ENCODE results near the gene ASB3.
A peak's percentile ranks its signal among the peaks of the same experiment; 100 is the strongest.
"Not testable (repeated sequence)": the region's sequence is repeated elsewhere in the genome, so short reads cannot be mapped to it uniquely, and the experiment has no call there.

Gene ASB3

DNA sequence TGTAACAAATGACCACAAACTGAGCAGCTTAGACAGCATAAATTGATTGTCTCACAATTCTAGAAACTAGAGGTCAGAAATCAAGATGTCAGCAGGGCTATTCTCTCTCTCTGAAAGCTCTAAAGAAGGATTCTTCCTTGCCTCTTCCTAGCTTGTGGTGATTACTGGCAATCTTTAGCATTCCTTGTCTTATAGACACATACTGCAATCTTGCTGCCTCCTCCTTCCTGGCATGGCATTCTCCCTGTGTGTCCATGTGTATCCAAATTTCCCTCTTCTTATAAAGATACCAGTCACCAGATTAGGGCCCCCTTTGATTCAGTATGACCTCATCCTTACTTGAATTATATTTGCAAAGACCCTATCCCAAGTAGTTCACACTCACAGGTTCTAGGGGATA, 2.3 kb downstream of the ASB3 start:
- DNase-seq, result no peak

DNA sequence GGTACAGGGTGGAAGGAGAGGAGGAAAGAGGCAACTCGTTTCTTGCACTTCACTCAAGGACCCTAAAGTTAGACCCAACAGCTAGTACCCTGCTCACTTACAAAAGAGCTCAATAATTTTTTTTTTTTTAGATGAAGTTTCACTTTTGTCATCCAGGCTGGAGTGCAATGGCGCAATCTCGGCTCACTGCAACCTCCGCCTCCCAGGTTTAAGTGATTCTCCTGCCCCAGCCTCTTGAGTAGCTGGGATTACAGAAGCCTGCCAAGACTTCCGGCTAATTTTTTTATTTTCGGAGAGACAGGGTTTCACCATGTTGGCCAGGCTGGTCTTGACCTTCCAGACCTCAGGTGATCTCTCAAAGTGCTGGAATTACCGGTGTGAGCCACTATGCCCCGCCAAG, 4.1 kb downstream of the ASB3 start:
- no peak for DNase-seq

DNA sequence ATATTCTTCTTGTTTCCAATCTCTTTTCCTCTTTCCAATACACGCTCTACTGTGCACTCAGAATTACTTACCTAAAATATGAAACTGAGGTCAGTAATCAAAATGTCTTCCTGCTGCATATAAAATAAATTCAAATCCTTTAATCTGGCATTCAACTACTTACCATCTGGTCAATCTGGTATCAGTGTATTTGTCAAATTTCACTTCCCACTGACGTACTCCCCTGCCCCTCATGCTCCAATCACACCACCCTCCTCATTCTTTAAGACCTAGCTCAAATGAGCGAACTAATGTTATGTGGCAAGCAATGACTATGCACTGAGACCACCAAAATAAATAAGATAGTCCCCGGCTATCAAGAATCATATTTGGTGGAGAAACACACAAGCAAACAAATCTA, 6.7 kb downstream of the ASB3 start:
- DNase-seq, result no peak

DNA sequence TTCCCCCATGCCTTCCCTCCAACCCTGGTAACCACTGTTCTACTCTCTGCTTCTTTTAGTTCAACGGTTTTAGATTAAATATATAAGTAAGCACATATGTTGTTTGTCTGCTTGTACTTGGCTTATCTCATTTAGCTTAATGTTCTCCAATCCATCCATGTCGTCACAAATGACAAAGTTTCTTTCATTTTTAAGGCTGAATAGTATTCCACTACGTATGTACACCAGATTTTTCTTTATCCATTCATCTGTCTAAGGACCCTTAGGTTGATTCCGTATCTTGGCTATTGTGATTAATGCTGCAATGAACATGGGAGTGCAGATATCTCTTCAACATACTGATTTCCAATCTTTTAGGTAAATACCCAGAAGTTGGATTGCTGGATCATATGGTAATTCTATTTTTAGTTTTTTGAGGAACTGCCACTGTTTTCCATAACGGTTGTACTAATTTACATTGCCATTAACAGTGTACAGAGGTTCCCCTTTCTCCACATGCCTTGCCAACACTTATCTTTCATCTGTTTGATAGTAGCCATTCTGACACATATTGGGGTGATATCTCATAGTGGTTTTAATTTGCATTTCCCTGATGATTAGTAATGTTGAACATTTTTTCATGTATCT, 8.1 kb downstream of the ASB3 start:
- DNase-seq, result no peak

DNA sequence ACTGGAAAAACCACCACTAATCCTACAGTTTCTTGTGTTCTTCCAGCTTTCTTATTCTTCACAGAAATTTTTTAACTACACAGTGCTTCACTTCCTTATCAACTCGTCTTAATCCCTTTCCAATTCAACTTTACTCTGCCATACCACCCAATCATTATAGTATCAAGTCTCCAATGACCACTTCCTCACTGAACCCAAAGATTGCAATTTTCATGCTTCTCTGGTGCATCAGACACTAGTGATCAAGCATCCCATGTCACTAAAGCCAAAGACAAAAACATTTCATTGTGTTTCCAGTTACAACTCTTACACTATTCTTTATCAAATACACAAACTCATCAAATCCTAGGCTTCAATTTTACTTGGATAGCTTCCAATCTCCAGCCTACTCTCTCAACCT, 9.6 kb downstream of the ASB3 start:
- no peak for DNase-seq

DNA sequence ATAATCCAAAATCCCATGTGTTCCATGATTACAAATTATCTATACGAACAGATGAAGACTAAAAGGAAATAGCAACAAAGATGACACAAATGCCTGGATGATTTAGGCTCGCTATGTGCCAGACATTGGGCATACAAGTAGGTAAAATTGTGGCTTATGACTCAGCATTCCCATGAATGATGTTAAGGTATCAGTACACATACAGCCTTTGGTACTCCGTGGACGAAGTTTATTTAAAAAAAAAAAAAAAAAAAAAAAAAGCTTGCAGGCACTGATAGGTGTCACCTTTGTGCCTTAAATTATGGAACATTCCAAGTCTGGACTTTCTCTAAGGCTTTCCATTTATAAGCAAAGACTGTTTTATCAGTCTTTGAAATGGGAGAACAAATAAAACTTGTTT, 16.5 kb downstream of the ASB3 start:
- no peak for DNase-seq

DNA sequence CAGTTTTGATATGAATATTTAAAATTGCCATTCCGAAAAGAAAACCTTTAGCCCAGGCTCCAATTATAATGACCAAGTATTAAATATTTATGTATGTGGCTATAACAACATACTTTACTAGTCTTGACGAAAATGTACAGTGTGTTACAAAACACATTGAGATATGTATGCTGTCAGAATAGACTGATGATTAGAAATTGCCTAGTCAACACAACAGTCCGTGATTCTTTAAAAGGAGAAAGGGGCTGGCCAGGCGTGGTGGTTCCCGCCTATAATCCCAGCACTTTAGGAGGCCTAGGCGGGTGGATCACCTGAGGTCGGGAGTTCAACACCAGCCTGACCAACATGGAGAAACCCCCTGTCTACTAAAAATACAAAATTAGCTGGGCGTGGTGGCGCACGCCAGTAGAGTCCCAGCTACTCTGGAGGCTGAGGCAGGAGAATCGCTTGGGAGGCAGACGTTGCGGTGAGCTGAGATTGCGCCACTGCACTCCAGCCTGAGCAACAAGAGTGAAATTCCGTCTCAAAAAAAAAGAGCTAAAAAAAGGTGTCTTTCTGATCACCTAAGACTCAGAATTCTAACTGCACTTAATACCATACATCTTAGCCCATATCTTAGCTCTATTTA, 17.3 kb downstream of the ASB3 start:
- no peak for DNase-seq

DNA sequence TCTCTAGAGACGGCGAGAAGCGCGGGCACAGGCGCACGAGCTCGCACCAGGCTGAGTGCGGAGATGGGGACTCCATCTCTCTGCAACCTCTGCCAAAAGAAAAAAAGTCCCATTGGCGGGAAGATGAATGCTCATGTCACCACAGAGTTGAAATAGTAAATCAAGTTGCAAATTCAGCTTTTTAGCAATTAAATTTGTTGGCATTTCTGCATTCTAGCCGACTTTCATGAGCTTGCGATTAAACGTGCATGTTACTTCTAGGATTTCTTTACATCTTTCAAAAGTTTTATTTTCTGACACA, 18.6 kb downstream of the ASB3 start:
- no peak for DNase-seq

DNA sequence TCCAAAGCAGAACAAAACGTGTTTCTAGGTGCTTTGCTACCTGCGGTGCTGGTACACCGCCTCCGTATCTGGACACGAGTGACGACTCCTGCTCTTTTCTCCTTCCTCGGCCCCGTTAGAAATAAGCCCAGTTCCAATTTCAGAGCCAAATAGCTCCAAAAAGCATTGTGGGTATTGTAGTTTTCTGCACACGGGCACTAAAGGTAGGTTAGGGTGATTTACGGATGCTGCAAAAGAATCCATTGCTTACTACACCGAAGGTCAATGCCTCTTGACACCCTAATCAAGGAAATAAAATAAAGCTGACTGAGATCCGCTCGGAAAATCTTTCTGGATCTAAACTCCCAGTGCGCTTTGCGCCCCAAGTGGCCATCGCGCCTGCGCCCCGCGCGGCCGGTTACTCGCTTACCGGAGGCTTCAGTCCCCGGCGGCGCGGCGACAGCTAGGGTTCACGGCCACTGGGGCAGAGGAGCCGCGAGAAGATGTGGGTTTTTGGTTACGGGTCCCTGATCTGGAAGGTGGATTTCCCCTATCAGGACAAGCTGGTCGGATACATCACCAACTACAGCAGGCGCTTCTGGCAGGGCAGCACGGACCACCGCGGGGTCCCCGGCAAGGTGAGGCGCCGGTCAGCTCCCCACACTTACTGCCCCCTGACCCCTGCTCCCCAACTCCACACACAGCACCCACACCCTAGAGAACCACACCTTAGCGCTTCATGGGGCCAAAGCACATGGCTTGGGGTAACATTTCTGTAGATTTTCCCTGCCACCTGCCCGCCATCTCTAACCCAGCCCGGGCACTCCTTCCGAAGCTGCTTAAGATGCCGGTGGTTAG, 19.1 kb downstream of the ASB3 start, which contains the start of gene CHAC2:
TSS of gene CHAC2 (plus strand) at position 400 of the 837 bp plus-strand sequence. CDS start at position 483, 83 bp downstream.
- DNase-seq, result peak; percentile 92

DNA sequence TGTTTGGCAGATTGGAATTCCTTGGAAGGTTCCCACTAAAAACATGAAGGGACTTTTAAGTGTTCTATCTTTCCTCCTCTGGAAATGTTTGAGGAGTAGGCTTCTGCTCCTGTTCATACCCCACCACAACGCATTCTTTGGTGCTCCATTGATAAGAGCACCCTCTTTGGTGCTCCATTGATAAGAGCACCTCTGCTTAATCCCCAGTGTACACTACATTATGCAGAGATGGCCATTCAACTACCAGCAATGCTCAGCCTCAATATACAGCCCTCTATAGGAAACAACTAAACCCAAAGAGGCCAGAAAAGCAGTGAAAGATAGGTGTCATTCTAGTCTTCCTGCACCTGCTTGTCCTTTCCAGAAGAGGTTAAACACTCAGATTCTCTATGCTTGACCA, 21.0 kb downstream of the ASB3 start:
- DNase-seq, result no peak

DNA sequence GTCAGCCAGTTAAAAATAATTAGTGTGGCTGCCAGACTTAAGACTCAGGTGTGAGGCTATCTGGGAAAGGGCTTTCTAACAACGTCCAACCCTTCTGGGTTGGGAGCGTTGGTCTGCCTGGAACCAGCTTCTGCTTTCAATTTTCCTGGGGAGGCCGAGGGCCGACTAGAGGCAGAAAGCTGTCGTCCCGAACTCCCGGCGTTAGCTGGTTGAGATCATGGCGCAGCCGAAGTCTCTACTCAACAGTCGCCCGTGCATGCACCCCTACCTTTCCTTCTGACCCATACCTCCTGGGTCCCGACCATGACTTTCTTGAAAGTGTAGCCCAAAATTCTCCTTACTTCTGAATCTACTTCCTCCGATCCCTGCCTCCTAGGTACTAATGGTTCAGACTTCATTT, 29.5 kb downstream of the ASB3 start:
- DNase-seq, result not testable (repeated sequence)

DNA sequence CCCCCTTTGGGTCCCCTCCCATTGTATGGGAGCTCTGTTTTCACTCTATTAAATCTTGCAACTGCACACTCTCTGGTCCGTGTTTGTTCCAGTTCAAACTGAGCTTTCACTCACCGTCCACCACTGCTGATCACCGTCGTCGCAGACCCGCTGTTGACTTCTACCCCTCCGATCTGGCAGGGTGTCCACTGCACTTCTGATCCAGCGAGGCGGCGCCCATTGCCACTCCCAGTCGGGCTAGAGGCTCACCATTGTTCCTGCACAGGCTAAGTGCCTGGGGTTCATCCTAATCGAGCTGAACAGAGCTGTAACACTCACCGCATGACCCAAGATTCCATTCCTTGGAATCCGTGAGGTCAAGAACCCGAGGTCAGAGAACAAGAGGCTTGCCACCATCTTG, 30.1 kb downstream of the ASB3 start:
- no peak for DNase-seq

DNA sequence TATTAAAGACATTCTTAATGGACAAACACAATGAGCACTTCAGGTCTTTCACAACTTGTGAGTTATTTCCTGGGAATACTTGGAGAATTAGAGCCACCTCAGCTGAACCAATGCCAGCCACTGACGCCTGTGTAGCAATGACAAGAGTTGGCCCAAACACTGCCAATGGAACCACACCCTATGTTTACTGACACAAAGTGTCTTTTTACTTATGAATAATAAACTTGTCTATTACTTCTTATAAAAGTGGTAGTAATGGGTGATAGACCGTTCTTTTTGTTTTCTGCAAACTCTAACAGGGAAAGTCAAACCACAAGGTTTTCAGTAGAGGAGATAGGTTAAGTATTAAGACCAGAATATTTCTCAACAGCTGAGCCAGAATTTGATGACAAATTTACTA, 31.6 kb downstream of the ASB3 start:
- no peak for DNase-seq

DNA sequence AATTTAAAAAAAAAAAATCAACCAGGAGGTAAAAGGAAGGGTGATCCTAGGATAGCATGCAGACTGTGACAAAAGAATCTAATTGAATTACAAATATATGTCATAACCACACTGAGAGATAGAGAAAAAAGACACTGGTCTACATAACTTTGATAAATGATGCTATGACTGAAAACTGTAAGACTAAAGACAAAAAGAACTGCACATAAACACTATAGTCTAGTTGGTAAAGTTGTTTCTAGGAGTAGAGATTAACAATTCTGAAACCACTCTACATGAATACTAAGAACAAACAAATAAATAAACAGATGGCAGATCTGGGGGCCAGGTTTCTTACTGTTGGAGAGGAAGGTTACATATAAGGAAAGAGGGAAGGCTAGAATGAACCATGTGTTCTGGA, 33.7 kb downstream of the ASB3 start:
- DNase-seq, result no peak

DNA sequence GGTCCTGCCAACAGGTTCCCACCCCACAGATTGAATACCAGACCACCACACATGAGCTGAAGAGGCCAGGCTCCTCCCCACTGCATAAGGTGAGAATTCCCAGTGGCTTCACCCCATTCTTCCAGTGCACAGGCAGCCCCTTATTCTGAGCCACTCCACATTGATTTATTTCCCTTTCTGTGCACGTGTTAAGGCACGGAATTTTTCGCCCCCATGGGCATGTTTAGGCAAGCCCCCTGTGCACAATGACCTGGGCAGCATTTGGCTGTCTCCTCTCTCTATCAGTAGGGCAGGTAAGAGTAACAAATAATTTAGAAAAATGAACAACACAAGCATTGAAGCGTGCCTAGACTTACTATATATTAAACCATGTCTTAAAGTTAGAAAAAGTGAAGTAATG, 34.4 kb downstream of the ASB3 start:
- no peak for DNase-seq

DNA sequence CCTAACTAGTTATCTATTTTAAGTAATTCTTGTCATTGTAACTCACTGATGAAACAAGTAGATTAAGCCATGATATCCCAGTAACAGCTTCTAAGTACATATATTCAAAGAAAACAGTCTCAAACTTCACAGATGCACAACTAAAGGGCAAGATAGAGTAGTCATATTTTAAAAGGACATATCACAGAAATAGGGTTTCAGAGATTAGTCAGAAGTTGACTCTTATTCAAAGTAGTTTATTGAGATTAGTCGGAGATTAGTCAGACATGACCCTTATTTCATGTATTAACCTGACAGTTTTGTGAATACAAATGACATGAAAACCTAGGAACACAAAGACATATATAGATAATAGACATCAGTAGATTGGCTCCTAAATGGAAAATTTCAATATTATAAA, 35.0 kb downstream of the ASB3 start:
- no peak for DNase-seq

DNA sequence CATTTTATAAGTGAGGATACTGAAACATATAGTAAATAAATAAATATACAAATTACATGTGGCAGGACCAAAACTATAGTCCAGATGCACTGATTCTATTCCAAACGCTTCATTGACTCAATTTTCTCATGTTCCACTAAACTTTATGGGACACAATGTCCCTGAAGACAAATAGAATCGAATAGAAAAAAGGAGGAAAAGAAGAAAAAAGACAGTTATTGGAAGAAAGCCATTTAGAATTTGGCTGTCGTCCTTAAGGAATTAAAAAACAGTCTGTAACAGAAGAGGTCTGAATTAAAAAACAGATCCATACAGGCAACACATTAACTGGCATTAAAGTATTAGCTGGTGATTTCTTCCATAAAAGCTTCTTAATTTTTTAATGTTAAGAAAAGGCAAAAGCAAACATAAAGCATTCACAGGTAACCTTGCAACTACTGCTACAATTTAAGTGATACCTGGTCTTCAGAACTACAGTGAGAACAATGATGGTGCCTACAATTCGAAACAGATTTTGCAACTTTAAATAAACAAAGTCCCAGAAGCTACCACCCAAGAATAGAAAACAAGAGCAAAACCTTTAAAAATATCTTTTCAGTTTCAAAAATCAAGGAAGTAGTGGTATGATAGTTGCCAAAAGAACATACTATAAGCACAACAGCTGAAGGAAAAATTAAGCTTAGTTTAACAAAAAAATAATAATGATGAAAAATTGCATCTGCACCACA, 36.5 kb downstream of the ASB3 start:
- DNase-seq, result no peak

DNA sequence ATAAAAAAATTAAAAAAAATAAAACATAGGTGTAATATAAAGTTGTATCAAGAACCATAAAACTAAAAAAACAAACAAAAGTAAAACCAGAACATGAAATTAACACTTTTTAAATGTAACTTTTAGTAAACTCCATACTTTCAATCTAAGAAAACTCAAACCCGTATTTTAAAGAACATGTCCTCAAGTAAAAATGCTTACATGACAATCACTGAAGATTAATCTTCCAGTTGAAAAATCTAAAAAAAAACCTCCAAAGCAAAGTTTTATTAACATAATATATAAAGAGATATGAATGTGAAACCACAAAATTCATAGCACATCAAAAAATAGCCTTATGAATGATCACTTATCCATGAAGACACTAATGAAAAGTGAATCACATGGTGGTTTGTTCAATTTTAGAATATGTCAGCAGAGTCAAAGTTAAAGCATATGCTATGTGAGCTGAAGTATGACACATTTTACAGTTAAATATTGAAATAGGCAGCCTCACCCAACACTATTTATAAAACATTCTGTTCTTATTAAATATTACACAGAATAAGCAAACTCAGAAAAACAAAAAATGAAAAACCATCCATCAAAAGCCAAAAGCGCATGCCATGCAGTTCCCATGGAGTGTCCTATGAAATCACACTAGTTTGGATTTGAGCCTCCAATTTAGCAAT, 42.2 kb downstream of the ASB3 start:
- DNase-seq, result no peak

DNA sequence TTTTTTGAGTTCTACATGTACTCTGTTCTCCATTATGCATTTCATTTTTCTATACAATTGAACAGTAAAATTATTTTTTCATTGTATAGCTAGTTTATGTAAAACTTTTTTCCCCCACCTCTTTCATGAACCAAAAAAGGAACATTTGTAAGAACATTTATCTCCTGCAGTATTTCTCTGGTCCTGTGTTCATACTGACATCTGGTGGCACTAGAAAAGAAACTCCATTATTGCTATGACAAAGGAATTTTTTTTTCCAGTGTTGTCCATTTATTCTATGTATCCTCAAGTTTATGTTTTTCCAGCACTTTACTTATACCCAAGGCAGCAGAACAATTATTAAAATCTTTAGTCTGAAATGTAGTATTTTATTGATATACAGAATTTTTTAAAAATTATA, 46.6 kb downstream of the ASB3 start:
- no peak for DNase-seq

DNA sequence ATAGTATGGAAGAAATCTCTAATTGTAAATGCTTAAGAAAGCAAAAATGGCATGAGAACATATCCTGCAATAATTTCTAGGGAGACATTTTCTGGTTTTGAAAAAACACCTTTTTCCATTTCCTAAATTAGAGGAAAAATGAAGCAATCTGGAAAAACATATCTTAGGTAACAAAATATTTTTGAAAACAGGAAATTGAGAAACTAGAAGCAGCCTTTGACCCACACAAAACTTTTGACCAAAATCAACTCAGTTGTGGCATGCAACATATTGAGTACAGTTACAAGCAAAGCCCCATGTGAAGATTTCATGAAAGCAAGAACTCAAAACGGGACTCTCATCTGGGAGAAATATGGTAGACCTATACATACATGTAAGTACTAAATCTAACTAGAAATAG, 47.7 kb downstream of the ASB3 start:
- DNase-seq, result no peak

DNA sequence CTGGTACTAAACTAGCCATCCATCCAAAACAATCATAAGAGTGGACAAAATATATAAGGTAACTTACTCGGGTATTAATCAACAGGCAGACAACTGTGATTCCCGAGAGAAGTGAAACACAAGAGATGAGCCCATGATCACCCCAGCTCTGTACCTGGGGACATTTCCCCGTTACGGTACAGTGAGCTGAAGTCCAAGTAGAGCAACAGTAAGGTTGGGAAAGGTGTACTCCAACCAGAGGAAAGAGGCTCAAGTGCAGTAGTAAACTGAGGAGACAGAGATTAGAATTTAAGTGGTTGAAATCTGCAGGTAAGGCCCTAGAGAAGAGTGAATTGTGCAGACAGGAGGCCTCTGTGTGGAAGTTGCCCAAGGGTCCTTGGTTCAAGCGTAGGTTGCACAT, 49.7 kb downstream of the ASB3 start:
- no peak for DNase-seq

DNA sequence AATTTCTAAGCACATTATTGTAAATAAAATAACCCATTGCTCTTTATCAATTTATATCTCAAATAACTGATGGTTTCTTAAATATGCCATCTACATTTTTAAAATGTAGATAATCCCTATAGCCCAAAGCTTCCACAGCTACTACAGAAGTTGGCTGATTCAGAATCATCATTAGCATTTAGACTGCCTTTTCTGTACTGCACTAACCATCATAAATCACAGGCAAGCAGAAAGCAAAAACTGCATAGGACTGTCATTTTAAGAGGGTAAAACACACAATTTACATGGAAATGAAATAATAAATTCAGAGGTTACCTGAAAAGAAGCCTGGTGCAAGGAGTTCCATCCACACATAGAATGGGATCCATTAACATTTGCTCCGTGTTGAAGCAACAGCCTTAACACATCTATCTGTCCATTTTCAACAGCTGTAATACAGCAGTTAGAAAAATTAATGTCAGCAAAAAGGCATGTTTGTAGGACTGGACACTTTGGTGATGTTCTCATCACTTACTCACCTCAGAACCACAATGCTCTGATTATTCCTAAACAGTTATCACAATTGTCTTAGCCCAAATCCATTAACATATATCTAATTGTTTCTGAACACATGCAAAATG, 57.5 kb downstream of the ASB3 start:
- DNase-seq, result no peak

DNA sequence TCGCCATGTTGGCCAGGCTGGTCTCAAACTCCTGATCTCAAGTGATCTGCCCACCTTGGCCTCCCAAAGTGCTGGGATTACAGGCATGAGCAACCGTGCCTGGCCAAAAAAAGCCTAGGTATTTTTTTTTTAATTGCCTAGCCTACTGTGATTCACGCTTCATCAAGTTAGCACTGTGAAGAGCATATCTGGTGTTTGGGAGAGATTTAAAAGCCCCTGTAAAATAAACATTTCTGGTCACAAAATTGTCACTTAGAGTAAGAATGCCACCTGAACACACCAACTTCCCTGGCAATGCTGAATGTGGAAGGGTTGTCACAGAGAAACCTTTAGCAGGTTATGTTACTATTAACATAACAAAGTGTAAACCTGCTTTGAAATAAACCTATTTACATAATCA, 58.8 kb downstream of the ASB3 start:
- no peak for DNase-seq
